ENCODE measurements around the gene AFF3.

- TF ChIP-seq EP300 (IDR thresholded peaks at IDR 0.05) = no peak
- TF ChIP-seq POLR2A (IDR thresholded peaks at IDR 0.05) = no peak
- no peak for TF ChIP-seq CTCF (IDR thresholded peaks at IDR 0.05)
Observed at GRCh38 chr2:99756059-99756458, 386.3 kb downstream of the AFF3 start.
